GM23338 (cell line): ENCODE measurements around the gene GRSF1. TPM values are rescaled to one million over a fixed set of nuclear protein-coding genes. Genes with fewer than 3 reads are reported as not detected.

Experiments used
- ATAC-seq: fragments of 200-7000 bp; cut with Tn5 transposase; 3 replicates; pipeline ENCODE4 v1.9.1; 2020
- DNase-seq: peaks from one replicate; pipeline ENCODE4 v3.0.0-alpha.2; 2015; ENCODE audit warnings: low spot score
- H2AFZ ChIP-seq: fragments of 200-600 bp; sonication (generic); 2 replicates; pipeline ENCODE4 v1.8.0; 2016; ENCODE audit warnings: antibody characterized with exemption, mild to moderate bottlenecking, moderate library complexity
- H3F3A ChIP-seq: fragments of 200-600 bp; sonication (generic); replicated peaks from 2 replicates; pipeline ENCODE4 v1.8.0; 2017; ENCODE audit warnings: antibody characterized with exemption, mixed run types, low read depth
- H3K27ac ChIP-seq: fragments of 200-600 bp; sonication (generic); 2 replicates; pipeline ENCODE4 v1.6.1; 2016; ENCODE audit warnings: low read depth
- H3K27me3 ChIP-seq: fragments of 200-600 bp; sonication (generic); 2 replicates; pipeline ENCODE4 v1.8.0; 2016; ENCODE audit warnings: mild to moderate bottlenecking, mixed run types, moderate library complexity; ENCODE audit not compliant: insufficient read depth
- H3K36me3 ChIP-seq: fragments of 200-600 bp; sonication (generic); 2 replicates; pipeline ENCODE4 v1.8.0; 2016; ENCODE audit warnings: mild to moderate bottlenecking; ENCODE audit not compliant: insufficient read depth
- H3K4me1 ChIP-seq: fragments of 200-600 bp; sonication (generic); 2 replicates; pipeline ENCODE4 v1.8.0; 2016; ENCODE audit warnings: mild to moderate bottlenecking, moderate library complexity; ENCODE audit not compliant: insufficient read depth
- H3K4me2 ChIP-seq: fragments of 200-600 bp; sonication (generic); 2 replicates; pipeline ENCODE4 v1.7.1; 2017; ENCODE audit warnings: mixed run types
- H3K4me3 ChIP-seq: fragments of 200-600 bp; sonication (generic); 2 replicates; pipeline ENCODE4 v1.6.1; 2016; ENCODE audit warnings: mixed run types
- H3K79me2 ChIP-seq: fragments of 200-600 bp; sonication (generic); replicated peaks from 2 replicates; pipeline ENCODE4 v1.8.0; 2017; ENCODE audit warnings: mild to moderate bottlenecking; ENCODE audit not compliant: insufficient read depth
- H3K9me2 ChIP-seq: fragments of 200-600 bp; sonication (generic); 2 replicates; pipeline ENCODE4 v1.8.0; 2017; ENCODE audit not compliant: insufficient read depth
- H4K20me1 ChIP-seq: fragments of 200-600 bp; sonication (generic); replicated peaks from 2 replicates; pipeline ENCODE4 v1.8.0; 2017; ENCODE audit warnings: mild to moderate bottlenecking; ENCODE audit not compliant: insufficient read depth
- H3K27ac Mint-ChIP-seq: 2 replicates; pipeline ENCODE4 v1.8.0; 2020; ENCODE audit warnings: inconsistent platforms, mild to moderate bottlenecking, moderate library complexity, mixed read lengths
- H3K27me3 Mint-ChIP-seq: 3 replicates; pipeline ENCODE4 v1.8.0; 2022; ENCODE audit warnings: low read depth, mild to moderate bottlenecking, moderate library complexity, mixed read lengths, inconsistent platforms; ENCODE audit not compliant: insufficient read depth, poor library complexity
- H3K36me3 Mint-ChIP-seq: 3 replicates; pipeline ENCODE4 v1.8.0; 2021; ENCODE audit warnings: low read depth, mild to moderate bottlenecking, inconsistent platforms, moderate library complexity, mixed read lengths
- H3K4me1 Mint-ChIP-seq: 3 replicates; pipeline ENCODE4 v1.8.0; 2020; ENCODE audit warnings: mild to moderate bottlenecking, inconsistent platforms, mixed read lengths
- H3K4me3 Mint-ChIP-seq: 3 replicates; pipeline ENCODE4 v1.8.0; 2021; ENCODE audit warnings: moderate library complexity, mild to moderate bottlenecking, inconsistent platforms, mixed read lengths
- H3K9me3 Mint-ChIP-seq: 3 replicates; pipeline ENCODE4 v1.8.0; 2020; ENCODE audit warnings: moderate library complexity, mild to moderate bottlenecking, inconsistent platforms, mixed read lengths
- EZH2 ChIP-seq: fragments of 200-600 bp; sonication (generic); IDR thresholded peaks from one replicate; pipeline ENCODE4 v1.8.0; 2017; ENCODE audit warnings: antibody characterized with exemption, mild to moderate bottlenecking, low read depth; ENCODE audit not compliant: unreplicated experiment
- JUNB ChIP-seq: IDR thresholded peaks from one replicate; pipeline ENCODE4 v1.6.1; 2016; ENCODE audit warnings: antibody characterized with exemption; ENCODE audit not compliant: unreplicated experiment
- NANOG ChIP-seq: IDR thresholded peaks from 2 replicates; pipeline ENCODE4 v1.6.1; 2016; ENCODE audit warnings: antibody characterized with exemption, borderline replicate concordance
- POLR2AphosphoS5 ChIP-seq: IDR thresholded peaks from 2 replicates; pipeline ENCODE4 v1.6.1; 2016; ENCODE audit warnings: antibody characterized with exemption, low read depth
- ZNF114 ChIP-seq: fragments of 250-450 bp; sonication (Bioruptor Pico); IDR thresholded peaks from 2 replicates; pipeline ENCODE4 v1.5.0; 2020; ENCODE audit warnings: mild to moderate bottlenecking, moderate library complexity
- polyA plus RNA-seq: library from polyadenylated mRNA; unstranded; fragments of >200 nt; fragmentation: Nextera tagmentation; extraction: Ambion mirVana; gene quantifications from 2 replicates; pipeline ENCODE4 v1.2.1, GENCODE V29; 2016
- total RNA-seq: library from RNA; depleted of rRNA; stranded (reverse); fragments of >200 nt; shearing (Covaris generic); gene quantifications from 2 replicates; pipeline ENCODE4 v1.2.3, GENCODE V29; 2014
- TF ChIP-seq, protein P1 (sequence below): fragments of 250-450 bp; sonication (Bioruptor Pico); IDR thresholded peaks from 2 replicates; pipeline ENCODE4 v1.5.0; 2020; ENCODE audit warnings: mild to moderate bottlenecking, moderate library complexity
- TF ChIP-seq, protein P2 (sequence below): IDR thresholded peaks from one replicate; pipeline ENCODE4 v1.6.1; 2018; ENCODE audit warnings: antibody characterized with exemption; ENCODE audit not compliant: unreplicated experiment

The GRSF1 gene
- total and polyA plus RNA-seq, 2 experiments from 2014 or later = 77.3 to 108 TPM

GRCh38 chr4:70844180-70844579, 4.5 kb upstream of the GRSF1 start:
- H2AFZ ChIP-seq = peak overlapping the region; percentile 66; the same call in 1 of the 2 replicates
- H3K27me3 Mint-ChIP-seq = peaks cover 4% of the 10 kb centered on the region
- no peaks in the 10 kb centered on the region for H3K27me3 ChIP-seq
- no peaks in the 10 kb centered on the region; the same call in 1 of the 2 replicates for H3K9me2 ChIP-seq
- peaks cover 2% of the 10 kb centered on the region for H3K79me2 ChIP-seq
- no peaks in the 10 kb centered on the region for H4K20me1 ChIP-seq
- peaks cover 9% of the 10 kb centered on the region for H3K4me1 ChIP-seq
- no peak overlapping the region for H3K27ac ChIP-seq
- no peak for DNase-seq
- no peaks in the 10 kb centered on the region for H3F3A ChIP-seq
- H3K9me3 Mint-ChIP-seq = no peaks in the 10 kb centered on the region
- H3K4me1 Mint-ChIP-seq = peaks cover 8% of the 10 kb centered on the region
- no peaks in the 10 kb centered on the region for H3K36me3 ChIP-seq
- H3K4me3 Mint-ChIP-seq = no peak overlapping the region
- H3K4me2 ChIP-seq = no peak overlapping the region
- ATAC-seq = no peak
- TF ChIP-seq ZNF114 (CRISPR knock-in tag) (no peak), JUNB (no peak), EZH2 (no peak)
- TF ChIP-seq, protein P1, sequence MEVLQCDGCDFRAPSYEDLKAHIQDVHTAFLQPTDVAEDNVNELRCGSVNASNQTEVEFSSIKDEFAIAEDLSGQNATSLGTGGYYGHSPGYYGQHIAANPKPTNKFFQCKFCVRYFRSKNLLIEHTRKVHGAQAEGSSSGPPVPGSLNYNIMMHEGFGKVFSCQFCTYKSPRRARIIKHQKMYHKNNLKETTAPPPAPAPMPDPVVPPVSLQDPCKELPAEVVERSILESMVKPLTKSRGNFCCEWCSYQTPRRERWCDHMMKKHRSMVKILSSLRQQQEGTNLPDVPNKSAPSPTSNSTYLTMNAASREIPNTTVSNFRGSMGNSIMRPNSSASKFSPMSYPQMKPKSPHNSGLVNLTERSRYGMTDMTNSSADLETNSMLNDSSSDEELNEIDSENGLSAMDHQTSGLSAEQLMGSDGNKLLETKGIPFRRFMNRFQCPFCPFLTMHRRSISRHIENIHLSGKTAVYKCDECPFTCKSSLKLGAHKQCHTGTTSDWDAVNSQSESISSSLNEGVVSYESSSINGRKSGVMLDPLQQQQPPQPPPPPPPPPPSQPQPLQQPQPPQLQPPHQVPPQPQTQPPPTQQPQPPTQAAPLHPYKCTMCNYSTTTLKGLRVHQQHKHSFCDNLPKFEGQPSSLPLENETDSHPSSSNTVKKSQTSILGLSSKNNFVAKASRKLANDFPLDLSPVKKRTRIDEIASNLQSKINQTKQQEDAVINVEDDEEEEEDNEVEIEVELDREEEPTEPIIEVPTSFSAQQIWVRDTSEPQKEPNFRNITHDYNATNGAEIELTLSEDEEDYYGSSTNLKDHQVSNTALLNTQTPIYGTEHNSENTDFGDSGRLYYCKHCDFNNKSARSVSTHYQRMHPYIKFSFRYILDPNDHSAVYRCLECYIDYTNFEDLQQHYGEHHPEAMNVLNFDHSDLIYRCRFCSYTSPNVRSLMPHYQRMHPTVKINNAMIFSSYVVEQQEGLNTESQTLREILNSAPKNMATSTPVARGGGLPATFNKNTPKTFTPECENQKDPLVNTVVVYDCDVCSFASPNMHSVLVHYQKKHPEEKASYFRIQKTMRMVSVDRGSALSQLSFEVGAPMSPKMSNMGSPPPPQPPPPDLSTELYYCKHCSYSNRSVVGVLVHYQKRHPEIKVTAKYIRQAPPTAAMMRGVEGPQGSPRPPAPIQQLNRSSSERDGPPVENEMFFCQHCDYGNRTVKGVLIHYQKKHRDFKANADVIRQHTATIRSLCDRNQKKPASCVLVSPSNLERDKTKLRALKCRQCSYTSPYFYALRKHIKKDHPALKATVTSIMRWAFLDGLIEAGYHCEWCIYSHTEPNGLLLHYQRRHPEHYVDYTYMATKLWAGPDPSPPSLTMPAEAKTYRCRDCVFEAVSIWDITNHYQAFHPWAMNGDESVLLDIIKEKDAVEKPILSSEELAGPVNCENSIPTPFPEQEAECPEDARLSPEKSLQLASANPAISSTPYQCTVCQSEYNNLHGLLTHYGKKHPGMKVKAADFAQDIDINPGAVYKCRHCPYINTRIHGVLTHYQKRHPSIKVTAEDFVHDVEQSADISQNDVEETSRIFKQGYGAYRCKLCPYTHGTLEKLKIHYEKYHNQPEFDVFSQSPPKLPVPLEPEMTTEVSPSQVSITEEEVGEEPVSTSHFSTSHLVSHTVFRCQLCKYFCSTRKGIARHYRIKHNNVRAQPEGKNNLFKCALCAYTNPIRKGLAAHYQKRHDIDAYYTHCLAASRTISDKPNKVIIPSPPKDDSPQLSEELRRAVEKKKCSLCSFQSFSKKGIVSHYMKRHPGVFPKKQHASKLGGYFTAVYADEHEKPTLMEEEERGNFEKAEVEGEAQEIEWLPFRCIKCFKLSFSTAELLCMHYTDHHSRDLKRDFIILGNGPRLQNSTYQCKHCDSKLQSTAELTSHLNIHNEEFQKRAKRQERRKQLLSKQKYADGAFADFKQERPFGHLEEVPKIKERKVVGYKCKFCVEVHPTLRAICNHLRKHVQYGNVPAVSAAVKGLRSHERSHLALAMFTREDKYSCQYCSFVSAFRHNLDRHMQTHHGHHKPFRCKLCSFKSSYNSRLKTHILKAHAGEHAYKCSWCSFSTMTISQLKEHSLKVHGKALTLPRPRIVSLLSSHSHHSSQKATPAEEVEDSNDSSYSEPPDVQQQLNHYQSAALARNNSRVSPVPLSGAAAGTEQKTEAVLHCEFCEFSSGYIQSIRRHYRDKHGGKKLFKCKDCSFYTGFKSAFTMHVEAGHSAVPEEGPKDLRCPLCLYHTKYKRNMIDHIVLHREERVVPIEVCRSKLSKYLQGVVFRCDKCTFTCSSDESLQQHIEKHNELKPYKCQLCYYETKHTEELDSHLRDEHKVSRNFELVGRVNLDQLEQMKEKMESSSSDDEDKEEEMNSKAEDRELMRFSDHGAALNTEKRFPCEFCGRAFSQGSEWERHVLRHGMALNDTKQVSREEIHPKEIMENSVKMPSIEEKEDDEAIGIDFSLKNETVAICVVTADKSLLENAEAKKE (CRISPR knock-in tag) = no peak
- no peak overlapping the region for H3K27ac Mint-ChIP-seq
- no peaks in the 10 kb centered on the region for H3K36me3 Mint-ChIP-seq
- H3K4me3 ChIP-seq = no peak overlapping the region

GRCh38 chr4:70842761-70843435, 3.2 kb upstream of the GRSF1 start:
- ATAC-seq (no peak), DNase-seq (no peak)
- H3K27me3 ChIP-seq = no peaks in the 10 kb centered on the region
- no peak overlapping the region for H3K4me2 ChIP-seq
- H4K20me1 ChIP-seq = peaks cover 5% of the 10 kb centered on the region
- no peaks in the 10 kb centered on the region for H3F3A ChIP-seq
- H3K27ac Mint-ChIP-seq = no peak overlapping the region
- peaks cover 8% of the 10 kb centered on the region for H3K4me1 Mint-ChIP-seq
- no peaks in the 10 kb centered on the region for H3K9me3 Mint-ChIP-seq
- no peak overlapping the region for H3K27ac ChIP-seq
- H3K79me2 ChIP-seq = peaks cover 15% of the 10 kb centered on the region
- H3K9me2 ChIP-seq = no peaks in the 10 kb centered on the region; the same call in 1 of the 2 replicates
- H2AFZ ChIP-seq = no peak overlapping the region
- no peaks in the 10 kb centered on the region for H3K36me3 ChIP-seq
- H3K36me3 Mint-ChIP-seq = peaks cover 3% of the 10 kb centered on the region; the same call in 1 of the 3 replicates
- peaks cover 9% of the 10 kb centered on the region for H3K4me1 ChIP-seq
- no peak overlapping the region for H3K4me3 Mint-ChIP-seq
- H3K27me3 Mint-ChIP-seq = peaks cover 4% of the 10 kb centered on the region
- no peak overlapping the region for H3K4me3 ChIP-seq
- TF ChIP-seq, protein P2, sequence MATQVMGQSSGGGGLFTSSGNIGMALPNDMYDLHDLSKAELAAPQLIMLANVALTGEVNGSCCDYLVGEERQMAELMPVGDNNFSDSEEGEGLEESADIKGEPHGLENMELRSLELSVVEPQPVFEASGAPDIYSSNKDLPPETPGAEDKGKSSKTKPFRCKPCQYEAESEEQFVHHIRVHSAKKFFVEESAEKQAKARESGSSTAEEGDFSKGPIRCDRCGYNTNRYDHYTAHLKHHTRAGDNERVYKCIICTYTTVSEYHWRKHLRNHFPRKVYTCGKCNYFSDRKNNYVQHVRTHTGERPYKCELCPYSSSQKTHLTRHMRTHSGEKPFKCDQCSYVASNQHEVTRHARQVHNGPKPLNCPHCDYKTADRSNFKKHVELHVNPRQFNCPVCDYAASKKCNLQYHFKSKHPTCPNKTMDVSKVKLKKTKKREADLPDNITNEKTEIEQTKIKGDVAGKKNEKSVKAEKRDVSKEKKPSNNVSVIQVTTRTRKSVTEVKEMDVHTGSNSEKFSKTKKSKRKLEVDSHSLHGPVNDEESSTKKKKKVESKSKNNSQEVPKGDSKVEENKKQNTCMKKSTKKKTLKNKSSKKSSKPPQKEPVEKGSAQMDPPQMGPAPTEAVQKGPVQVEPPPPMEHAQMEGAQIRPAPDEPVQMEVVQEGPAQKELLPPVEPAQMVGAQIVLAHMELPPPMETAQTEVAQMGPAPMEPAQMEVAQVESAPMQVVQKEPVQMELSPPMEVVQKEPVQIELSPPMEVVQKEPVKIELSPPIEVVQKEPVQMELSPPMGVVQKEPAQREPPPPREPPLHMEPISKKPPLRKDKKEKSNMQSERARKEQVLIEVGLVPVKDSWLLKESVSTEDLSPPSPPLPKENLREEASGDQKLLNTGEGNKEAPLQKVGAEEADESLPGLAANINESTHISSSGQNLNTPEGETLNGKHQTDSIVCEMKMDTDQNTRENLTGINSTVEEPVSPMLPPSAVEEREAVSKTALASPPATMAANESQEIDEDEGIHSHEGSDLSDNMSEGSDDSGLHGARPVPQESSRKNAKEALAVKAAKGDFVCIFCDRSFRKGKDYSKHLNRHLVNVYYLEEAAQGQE = no peak
- TF ChIP-seq NANOG (no peak), JUNB (no peak), POLR2AphosphoS5 (no peak)
